Measurements from ENCODE around the gene DEK.
"Not testable (repeated sequence)": the region's sequence is repeated elsewhere in the genome, so short reads cannot be mapped to it uniquely, and the experiment has no call there.

The DEK gene

GRCh38 chr6:18264219-18264922 is at the start of gene DEK:
Gene DEK, minus strand, starts transcription at chr6:18264530. Its CDS starts 543 bp downstream, at chr6:18263987.
- peak; percentile 74 for DNase-seq (ENCODE audit: low read depth)

GRCh38 chr6:18312368-18312767 is 48.0 kb upstream of the DEK start:
- DNase-seq (ENCODE audit: low read depth) = no peak

GRCh38 chr6:18310010-18310409 is 45.7 kb upstream of the DEK start:
- DNase-seq (ENCODE audit: low read depth) = not testable (repeated sequence)

GRCh38 chr6:18309046-18309445 is 44.7 kb upstream of the DEK start:
- no peak for DNase-seq (ENCODE audit: low read depth)

GRCh38 chr6:18308070-18308735 is 43.9 kb upstream of the DEK start:
- DNase-seq (ENCODE audit: low read depth) = no peak

GRCh38 chr6:18306977-18307376 is 42.6 kb upstream of the DEK start:
- no peak for DNase-seq (ENCODE audit: low read depth)

GRCh38 chr6:18302561-18303439 is 38.5 kb upstream of the DEK start:
- DNase-seq (ENCODE audit: low read depth) = no peak

GRCh38 chr6:18293076-18293904 is 29.0 kb upstream of the DEK start:
- DNase-seq (ENCODE audit: low read depth) = no peak

- no peak for DNase-seq (ENCODE audit: low read depth)
These were observed 25.0 kb upstream of the DEK start for GRCh38 chr6:18289283-18289682.

- no peak for DNase-seq (ENCODE audit: low read depth)
These were observed 19.9 kb upstream of the DEK start for GRCh38 chr6:18284261-18284660.

GRCh38 chr6:18281564-18281963 is 17.2 kb upstream of the DEK start:
- no peak for DNase-seq (ENCODE audit: low read depth)

- DNase-seq (ENCODE audit: low read depth) = no peak
These were observed 15.8 kb upstream of the DEK start for GRCh38 chr6:18280084-18280483.

- DNase-seq (ENCODE audit: low read depth) = no peak
These were observed 15.1 kb upstream of the DEK start for GRCh38 chr6:18279422-18279821.

- no peak for DNase-seq (ENCODE audit: low read depth)
These were observed 13.1 kb upstream of the DEK start for GRCh38 chr6:18277237-18278006.

GRCh38 chr6:18276610-18277236 is 12.4 kb upstream of the DEK start:
- no peak for DNase-seq (ENCODE audit: low read depth)

GRCh38 chr6:18270216-18270615 is 5.9 kb upstream of the DEK start:
- DNase-seq (ENCODE audit: low read depth) = no peak

- no peak for DNase-seq (ENCODE audit: low read depth)
These were observed 5.4 kb upstream of the DEK start for GRCh38 chr6:18269717-18270116.

GRCh38 chr6:18269253-18269652 is 4.9 kb upstream of the DEK start:
- no peak for DNase-seq (ENCODE audit: low read depth)

- no peak for DNase-seq (ENCODE audit: low read depth)
These were observed 3.7 kb upstream of the DEK start for GRCh38 chr6:18268066-18268465.

- no peak for DNase-seq (ENCODE audit: low read depth)
These were observed 2.2 kb upstream of the DEK start for GRCh38 chr6:18266523-18266912.

Data from activated T-helper 1 cell treated with Interleukin-2 at 50 U/mL for 16 hours (primary cell).